ENCODE data around the gene PRDX5. TPM values are rescaled to one million over a fixed set of nuclear protein-coding genes. Genes with fewer than 3 reads are reported as not detected.
"Not testable (repeated sequence)": the region's sequence is repeated elsewhere in the genome, so short reads cannot be mapped to it uniquely, and the experiment has no call there.

Gene PRDX5
- total RNA-seq, 1 experiment from 2014 or later = 254 TPM

DNA sequence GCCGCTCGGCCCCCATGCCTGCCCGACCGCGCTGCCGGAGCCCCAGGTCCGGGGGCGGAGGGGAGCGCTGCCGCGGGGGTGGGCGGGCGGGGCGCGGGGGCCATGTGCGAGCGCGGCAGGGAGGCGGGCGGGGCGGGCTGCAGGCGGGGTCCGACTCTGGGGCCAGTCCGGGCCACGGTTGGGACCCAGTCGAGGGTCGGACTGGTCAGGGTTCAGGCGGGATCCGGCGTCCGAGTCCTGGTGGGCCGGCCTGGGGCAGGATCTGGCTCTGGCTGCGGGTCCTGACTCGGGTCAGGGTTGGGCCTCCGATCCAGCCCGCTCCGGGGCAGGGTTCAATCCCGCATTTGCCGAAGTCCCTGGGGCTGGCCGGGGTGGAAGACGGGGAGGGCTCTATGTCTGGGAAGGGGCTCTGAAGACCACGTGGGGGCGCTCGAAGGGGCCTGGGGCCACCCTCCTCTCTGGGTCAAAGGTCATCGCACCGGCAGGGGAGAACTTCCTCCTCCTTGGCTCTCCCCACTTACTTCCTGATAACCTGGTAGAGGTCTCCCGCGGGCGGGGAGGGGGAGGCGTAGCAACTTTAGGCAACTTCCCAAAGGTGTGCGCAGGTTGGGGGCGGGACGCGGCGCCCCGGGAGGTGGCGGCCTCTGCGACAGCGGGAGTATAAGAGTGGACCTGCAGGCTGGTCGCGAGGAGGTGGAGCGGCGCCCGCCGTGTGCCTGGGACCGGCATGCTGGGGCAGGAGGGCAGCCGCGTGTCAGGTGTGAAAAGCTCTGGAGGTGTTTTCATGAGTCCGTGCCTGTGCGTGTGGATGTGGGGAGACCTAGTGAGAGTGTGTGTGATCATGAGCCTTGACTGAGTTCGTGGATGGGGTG is 12.0 kb upstream of the PRDX5 start:
- peak; percentile 90 for DNase-seq (ENCODE audit: low spot score)

DNA sequence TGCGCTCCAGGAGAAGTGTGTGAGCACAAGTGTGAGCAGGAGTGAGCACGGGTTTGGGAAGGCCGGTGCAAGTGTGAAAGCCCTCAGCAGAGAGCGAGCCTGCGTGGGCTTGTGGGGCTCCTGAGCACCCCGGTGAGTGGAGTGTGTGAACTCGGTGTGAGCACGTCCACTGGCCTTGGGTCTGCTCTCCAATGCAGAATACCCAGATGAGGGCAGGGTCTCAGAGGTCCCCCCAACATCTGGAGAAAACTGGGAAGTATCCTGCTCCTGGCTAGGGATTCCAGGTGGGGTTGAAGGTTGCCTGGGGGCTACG is 11.4 kb upstream of the PRDX5 start:
- no peak for DNase-seq (ENCODE audit: low spot score)

DNA sequence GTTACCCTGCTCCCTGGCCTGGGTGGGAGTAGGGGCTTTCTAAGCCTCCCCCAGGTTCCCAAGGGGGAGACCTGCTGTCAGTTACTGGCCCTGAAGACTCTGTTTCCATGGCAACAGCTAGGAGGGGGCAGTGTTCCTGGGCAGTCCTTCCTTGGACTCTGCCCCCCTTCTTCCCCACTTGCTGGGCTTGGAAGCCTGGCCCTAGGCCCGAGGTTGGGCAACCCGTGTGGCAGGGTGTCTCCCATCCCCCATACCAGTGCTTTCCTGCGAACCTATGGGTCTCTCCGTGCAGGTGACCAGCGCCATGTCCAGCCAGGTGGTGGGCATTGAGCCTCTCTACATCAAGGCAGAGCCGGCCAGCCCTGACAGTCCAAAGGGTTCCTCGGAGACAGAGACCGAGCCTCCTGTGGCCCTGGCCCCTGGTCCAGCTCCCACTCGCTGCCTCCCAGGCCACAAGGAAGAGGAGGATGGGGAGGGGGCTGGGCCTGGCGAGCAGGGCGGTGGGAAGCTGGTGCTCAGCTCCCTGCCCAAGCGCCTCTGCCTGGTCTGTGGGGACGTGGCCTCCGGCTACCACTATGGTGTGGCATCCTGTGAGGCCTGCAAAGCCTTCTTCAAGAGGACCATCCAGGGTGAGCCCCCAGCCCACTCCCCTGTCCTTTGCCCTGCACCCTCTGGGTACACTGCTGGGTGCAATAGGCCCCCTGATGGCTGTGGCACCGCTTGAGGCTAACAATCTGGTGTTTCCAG is 10.9 kb upstream of the PRDX5 start:
- peak; percentile 51 for DNase-seq (ENCODE audit: low spot score)

DNA sequence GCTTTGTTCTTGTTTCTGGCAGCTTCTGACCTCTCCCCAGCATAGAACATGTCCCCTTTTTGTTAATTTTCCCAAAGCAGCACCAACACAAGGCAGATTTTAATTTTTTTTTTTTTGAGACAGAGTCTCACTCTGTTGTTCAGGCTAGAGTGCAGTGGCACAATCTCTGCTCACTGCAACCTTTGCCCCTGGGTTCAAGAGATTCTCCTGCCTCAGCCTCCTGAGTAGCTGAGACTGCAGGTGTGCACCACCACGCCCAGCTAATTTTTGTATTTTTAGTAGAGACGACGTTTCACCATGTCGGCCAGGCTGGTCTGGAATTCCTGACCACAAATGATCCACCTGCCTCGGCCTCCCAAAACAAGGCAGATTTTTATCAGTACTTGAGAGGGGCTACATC is 10.1 kb upstream of the PRDX5 start:
- DNase-seq (ENCODE audit: low spot score) = not testable (repeated sequence)

DNA sequence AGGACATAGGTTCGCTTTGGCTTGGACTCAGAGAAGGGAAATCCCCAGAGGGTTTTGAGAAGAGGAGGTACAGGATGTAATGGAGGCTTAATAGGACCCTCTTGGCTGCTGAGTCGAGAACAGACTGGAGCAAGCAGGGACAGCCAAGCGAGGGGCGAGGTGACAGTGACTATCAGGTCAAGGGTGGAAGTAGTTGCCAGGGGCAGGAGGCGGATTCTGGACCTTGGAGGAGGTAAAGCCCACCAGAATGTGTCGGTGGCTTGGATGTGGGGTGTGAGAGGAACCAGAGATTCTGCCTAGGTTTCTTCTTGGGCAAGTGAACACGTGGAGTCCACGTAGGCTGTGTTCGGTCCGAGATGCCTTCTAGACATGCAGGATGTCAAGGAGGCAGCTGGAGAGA is 5.0 kb upstream of the PRDX5 start:
- no peak for DNase-seq (ENCODE audit: low spot score)

DNA sequence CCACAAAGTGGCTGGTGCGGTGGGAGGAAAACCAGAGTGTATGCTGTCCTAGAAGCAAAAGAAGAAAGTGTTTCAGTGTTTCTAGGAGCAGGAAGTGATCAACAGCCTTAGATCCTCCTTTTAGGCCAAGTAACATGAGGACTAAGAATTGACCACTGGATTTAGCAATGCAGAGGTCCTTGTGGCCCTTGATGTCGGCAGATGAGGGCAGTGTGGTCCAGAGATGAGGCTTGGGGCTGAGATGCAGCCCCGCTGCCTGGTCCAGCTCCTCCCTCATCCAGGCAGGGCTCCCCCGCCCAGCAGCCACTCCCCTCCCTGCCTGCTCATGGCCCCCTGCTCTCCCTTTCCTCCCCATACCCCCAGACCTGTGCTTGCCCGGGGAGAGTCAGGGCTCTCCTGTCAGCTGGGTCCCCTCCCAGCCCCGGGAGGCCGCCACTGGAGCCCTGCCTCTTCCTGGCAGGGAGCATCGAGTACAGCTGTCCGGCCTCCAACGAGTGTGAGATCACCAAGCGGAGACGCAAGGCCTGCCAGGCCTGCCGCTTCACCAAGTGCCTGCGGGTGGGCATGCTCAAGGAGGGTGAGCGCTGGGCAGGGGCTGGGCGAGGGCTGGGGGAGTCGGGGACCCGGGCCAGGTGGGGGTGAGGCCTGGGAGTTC is 4.3 kb upstream of the PRDX5 start:
- DNase-seq (ENCODE audit: low spot score) = no peak

DNA sequence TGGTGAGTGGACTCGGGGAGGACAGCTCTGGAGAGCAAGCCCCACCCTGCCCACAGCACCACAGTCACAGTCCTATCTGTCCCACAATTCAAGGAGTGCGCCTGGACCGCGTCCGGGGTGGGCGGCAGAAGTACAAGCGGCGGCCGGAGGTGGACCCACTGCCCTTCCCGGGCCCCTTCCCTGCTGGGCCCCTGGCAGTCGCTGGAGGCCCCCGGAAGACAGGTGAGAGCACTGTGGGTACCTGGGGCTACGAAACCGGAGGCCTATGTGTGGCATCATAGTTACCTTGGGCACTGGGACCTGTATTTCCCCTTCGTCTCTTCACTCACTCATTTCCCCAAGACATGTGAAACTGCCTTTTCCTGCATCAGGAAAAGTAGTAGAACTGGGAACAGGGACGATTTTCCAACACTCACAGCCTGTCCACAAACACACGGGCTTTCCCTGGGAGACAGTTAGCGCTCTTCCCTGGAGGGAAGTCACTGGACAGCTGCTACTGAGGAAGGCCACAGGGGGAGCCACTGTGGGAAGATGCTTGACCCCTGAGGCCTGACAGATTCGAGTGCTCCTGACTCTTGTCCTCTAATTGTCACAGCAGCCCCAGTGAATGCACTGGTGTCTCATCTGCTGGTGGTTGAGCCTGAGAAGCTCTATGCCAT is 3.6 kb upstream of the PRDX5 start:
- no peak for DNase-seq (ENCODE audit: low spot score)

DNA sequence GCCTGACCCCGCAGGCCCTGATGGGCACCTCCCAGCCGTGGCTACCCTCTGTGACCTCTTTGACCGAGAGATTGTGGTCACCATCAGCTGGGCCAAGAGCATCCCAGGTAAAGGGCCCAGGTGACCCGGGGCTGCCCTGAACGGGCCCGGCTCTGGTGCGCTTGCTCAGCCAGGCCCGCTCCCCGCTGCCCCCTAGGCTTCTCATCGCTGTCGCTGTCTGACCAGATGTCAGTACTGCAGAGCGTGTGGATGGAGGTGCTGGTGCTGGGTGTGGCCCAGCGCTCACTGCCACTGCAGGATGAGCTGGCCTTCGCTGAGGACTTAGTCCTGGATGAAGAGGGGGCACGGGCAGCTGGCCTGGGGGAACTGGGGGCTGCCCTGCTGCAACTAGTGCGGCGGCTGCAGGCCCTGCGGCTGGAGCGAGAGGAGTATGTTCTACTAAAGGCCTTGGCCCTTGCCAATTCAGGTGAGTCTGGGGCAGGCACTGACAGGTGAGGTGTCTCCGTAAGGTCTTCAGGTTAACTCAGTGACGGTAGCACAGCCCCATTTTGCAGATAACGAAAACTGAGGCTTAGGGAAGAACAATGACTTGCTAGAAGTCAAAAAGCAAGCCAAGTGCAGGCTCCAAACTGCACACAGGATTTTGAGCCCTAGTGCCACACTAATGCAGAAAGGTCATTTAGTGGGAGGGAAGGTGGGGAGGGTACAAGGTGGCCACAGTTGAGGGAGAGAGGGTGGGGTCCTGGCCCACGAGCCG is 2.9 kb upstream of the PRDX5 start:
- DNase-seq (ENCODE audit: low spot score) = no peak

DNA sequence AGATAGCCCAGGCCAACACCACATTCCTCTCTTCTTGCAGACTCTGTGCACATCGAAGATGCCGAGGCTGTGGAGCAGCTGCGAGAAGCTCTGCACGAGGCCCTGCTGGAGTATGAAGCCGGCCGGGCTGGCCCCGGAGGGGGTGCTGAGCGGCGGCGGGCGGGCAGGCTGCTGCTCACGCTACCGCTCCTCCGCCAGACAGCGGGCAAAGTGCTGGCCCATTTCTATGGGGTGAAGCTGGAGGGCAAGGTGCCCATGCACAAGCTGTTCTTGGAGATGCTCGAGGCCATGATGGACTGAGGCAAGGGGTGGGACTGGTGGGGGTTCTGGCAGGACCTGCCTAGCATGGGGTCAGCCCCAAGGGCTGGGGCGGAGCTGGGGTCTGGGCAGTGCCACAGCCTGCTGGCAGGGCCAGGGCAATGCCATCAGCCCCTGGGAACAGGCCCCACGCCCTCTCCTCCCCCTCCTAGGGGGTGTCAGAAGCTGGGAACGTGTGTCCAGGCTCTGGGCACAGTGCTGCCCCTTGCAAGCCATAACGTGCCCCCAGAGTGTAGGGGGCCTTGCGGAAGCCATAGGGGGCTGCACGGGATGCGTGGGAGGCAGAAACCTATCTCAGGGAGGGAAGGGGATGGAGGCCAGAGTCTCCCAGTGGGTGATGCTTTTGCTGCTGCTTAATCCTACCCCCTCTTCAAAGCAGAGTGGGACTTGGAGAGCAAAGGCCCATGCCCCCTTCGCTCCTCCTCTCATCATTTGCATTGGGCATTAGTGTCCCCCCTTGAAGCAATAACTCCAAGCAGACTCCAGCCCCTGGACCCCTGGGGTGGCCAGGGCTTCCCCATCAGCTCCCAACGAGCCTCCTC is 2.0 kb upstream of the PRDX5 start:
- not testable (repeated sequence) for DNase-seq (ENCODE audit: low spot score)

DNA sequence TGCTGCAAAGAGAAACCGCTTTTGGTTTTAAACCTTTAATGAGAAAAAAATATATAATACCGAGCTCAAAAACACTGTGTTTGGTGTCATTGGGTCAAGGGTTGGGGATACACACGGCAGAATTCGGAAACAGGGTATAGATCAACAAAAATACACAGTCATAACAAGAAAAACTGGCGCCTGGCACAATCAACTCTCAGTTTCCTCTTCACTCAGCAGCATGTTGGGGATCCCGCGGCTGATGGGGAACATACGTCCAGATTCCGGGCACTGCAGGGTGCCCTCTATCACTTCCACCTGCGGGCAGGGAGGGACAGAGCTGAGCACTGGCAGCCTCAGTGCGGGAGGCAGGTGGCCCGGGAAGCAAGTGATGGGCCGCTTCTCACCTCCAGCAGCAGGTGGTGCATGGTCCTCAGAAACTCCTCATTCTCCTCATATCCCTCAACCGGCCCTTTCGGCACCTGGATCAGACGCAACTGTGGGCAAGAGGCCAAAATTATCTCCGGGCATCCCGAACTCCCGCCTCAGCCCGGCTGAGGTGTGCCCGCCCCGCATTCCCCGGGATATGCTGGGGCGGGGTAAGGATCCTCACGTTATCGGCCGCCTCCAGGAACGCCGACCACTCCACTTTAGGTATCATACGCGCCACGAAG is 1.1 kb upstream of the PRDX5 start:
- peak; percentile 91 for DNase-seq (ENCODE audit: low spot score)

DNA sequence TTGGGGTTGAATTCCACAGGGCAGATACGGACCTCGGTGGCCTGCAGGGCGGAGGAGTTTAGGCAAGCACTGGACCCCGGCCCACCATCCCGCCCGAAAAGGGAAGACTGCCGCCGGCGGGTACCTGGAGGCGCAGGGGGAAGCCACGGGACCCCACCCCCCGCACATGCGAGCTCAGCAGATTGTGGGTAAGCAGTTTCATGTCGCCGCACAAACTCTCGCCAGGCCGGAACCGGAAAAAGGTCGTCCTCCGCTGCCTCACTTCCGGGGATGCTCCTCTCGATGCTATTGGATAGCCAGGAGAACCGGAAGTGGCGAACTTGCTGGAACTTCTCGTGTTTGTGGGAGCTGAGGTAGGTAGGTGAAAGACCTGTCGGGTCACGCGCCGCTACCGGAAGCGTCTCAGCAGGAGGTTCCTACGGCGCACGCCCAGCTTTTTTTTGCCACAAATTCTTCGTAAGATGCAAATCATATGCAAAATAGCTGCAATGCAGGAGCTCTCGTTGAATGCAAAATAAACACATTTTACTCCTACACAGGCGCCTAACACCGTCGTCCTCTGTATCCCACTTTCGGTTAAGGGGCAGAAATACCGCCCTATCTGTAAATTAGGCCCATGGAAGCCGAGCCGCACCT is 478 bp upstream of the PRDX5 start, which contains the start of gene TRMT112:
Gene TRMT112 (minus strand): TSS at position 235 of the 636 bp plus-strand sequence. CDS start 33 bp downstream, at position 202.
- DNase-seq (ENCODE audit: low spot score) = peak; percentile 100

DNA sequence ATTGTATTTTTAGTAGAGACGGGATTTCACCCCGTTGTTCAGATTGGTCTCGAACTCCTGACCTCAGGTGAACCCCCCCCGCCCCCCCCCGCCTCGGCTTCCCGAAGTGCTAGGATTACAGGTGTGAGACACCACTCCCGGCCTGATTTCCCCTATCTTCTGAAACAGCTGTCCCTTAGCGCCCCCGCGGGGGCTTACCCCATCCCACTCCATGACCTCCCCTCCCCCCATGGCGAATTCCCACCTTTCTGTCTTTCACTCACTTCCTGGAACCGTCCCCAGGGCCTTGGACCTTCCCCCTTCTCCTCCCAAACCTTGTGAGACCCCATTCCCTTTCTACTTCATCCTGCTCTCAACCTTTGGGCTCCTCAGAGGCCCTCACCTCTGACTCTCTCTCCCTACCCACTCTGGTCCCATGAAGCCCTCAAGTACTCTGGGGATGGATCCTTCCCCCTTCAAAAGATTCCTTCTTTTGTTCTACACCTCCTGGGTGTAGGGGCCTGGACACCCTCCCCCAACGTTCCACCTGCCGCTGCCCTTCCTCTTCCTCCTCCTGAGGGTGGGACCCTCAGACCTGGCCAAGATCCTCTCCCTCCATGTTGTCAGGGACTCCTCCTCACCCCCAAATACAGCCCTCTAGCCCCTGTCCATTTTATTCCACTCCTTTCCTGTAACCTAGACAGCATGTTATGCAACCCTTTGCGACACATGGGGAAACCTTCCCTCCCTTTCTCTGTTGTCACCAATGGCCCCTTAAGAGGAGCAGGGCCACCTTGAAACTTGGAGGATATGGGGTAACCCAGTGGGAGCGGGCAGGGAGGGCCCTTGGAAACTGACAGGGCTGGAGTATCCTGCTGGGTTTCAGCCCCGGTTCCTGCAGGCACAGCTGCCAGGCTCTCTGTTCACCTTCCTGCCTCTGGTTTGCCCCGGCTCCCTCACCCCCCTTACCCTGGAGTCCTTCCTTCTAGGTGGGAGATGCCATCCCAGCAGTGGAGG is 1.1 kb downstream of the PRDX5 start:
- no peak for DNase-seq (ENCODE audit: low spot score)

DNA sequence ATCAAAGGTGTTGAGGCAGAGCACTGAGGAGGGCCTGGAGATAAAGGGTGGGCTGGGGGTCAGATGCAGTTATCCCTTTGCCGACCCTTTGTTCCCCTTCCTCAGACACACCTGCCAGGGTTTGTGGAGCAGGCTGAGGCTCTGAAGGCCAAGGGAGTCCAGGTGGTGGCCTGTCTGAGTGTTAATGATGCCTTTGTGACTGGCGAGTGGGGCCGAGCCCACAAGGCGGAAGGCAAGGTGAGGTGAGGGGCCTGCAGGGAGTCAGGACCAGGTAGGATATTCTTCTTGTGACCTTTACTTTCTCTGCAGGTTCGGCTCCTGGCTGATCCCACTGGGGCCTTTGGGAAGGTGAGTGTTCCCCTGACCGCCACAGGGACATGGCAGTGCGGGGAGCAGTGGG is 2.6 kb downstream of the PRDX5 start:
- no peak for DNase-seq (ENCODE audit: low spot score)

DNA sequence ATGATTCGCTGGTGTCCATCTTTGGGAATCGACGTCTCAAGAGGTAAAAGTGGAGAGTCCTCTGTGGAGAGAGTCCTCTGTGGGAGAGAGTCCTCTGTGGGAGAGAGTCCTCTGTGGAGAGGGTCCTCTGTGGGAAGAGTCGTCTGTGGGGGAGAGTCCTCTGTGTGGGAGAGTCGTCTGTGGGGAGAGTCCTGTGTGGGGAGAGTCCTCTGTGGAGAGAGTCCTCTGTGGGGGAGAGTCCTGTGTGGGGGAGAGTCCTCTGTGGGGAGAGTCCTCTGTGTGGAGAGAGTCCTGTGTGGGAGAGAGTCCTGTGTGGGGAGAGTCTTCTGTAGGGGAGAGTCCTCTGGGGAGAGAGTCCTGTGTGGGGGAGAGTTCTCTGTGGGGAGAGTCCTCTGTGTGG is 3.1 kb downstream of the PRDX5 start:
- no peak for DNase-seq (ENCODE audit: low spot score)

DNA sequence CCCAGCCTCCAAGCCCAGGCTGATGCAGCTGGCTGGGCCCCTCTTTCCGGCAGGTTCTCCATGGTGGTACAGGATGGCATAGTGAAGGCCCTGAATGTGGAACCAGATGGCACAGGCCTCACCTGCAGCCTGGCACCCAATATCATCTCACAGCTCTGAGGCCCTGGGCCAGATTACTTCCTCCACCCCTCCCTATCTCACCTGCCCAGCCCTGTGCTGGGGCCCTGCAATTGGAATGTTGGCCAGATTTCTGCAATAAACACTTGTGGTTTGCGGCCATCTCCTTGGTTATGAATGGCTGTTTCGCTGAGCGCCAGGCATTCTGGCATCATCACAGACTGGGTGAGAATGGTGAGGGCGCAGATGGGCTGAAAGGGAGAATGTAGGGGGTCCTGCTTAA is 3.6 kb downstream of the PRDX5 start:
- DNase-seq (ENCODE audit: low spot score) = peak; percentile 89

DNA sequence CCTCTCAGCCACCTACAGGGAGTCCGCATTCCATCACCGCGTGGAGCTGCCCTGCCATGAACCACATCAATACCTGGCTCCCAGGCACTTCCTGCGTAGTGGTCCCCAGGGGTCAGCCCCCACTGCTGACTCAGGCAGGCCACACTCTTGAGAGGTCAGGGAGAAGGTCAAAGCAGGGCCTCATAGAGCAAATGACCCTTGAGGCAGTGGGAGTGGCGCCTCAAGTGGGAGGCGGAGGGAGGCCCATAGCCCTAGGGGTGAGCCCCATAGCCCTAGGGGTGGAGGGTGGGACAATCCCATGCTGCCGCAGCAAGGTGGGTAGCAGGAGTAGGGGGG is 5.0 kb downstream of the PRDX5 start:
- no peak for DNase-seq (ENCODE audit: low spot score)

DNA sequence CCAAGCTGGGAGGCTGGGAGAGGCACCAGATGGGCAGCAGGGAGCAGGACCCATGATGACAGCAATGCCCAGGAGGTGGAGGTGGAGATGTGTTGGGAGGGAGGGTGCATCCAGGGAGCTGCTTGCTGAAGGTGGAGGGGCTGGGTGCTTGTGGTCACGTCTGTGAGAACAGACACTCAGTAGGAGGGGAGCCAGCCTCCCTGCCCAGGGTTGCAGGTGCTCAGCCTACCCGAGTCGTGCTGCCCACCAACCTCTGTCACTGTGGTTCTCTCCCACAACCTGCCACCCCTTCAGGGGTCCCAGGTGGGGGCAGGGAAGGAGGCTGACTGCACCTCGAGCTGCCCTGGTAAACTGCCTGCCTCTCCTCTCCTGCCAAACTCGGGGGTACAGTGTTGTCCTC is 5.5 kb downstream of the PRDX5 start:
- no peak for DNase-seq (ENCODE audit: low spot score)

DNA sequence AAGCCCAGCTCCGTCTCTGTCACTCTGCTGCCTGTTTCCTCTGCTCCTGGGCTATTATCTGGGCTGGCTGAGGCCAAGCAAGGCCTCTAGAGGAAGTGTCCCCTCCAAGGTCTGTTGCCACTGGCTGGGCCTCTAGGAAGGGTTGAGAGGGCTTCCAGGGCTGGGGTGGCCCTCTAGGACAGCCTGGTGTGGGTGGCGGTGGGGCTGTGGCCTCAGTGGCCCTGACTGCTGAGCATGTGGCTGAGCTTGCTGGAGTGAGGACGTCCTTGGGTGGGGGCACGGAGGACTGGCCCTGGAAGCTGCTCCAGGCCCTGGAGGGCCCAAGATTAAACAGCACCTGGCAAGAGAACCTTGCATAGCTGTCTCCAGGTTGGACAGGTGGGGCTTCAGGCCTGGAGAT is 6.1 kb downstream of the PRDX5 start:
- DNase-seq (ENCODE audit: low spot score) = not testable (repeated sequence)
